HG03108 (cell line): ENCODE data around the gene TBC1D20.
"Not testable (repeated sequence)": the region's sequence is repeated elsewhere in the genome, so short reads cannot be mapped to it uniquely, and the experiment has no call there.

Experiments used
- ATAC-seq: cut with Tn5 transposase; IDR thresholded peaks from one replicate; pipeline ENCODE4 v1.9.1; 2021; ENCODE audit warnings: moderate library complexity; ENCODE audit not compliant: unreplicated experiment

Gene TBC1D20

GRCh38 chr20:402898-403581, 59.3 kb downstream of the TBC1D20 start:
- no peak for ATAC-seq

- ATAC-seq: no peak
Measured at GRCh38 chr20:402496-402885, 59.8 kb downstream of the TBC1D20 start.

DNA sequence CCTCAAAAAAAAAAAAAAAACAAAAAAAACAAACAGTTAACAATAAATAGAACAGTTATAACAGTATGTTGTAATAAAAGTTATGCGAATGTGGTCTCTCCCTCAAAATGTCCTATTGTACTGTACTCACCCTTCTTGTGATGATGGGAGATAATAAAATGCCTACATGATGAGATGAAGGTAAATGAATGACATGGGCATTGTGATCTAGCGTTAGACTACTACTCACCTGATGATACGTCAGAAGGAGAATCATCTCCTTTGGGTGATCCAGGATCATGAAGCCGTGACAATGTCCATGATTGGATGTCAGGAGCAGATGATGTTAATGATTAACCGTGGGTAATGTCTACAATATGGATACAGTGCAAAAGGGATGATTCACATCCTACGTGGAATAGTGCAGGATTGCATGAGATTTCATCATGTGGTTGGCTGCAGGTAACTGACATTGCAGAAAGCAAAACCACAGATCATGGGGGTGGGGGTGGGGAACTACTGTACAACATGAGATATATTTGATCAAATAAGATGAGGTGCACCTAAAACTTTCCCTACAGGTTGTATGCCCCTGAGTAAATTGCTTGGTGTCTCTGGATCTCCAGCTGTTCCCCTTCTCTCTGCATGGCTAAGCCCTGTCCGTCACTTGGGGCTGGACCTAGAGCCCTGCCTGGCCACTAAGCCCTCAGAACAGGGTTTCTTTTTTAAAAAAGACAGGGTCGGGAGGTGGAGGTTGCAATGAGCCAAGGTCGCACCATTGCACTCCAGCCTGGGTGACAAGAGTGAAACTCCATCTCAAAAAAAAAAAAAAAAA, 60.4 kb downstream of the TBC1D20 start:
- ATAC-seq: no peak

GRCh38 chr20:400454-401275, 61.7 kb downstream of the TBC1D20 start:
- ATAC-seq: no peak

- ATAC-seq: no peak
Measured at GRCh38 chr20:400128-400453, 62.2 kb downstream of the TBC1D20 start.

DNA sequence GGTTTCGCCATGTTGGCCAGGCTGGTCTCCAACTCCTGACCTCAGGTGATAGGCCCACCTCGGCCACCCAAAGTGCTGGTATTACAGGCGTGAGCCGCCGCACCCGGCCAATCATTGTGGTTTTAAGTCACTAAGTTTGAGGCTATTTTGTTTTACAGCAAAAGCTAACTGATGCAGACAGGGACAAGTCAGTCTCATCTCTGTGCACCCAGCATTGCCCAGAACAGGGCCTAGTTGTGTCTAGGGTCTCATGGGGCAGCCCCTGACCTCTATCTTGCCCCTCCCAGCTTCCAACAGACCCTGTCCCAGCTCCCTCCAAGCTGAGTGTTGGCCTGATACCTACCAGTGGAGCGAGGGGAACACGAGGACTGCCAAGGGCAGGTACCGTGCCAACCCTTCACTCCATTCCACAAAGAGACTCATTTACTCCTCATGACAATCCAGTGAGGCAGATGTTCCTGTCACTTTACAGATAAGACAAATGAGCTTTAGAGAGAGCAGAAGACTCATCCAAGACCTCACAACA, 63.1 kb downstream of the TBC1D20 start:
- ATAC-seq: no peak

DNA sequence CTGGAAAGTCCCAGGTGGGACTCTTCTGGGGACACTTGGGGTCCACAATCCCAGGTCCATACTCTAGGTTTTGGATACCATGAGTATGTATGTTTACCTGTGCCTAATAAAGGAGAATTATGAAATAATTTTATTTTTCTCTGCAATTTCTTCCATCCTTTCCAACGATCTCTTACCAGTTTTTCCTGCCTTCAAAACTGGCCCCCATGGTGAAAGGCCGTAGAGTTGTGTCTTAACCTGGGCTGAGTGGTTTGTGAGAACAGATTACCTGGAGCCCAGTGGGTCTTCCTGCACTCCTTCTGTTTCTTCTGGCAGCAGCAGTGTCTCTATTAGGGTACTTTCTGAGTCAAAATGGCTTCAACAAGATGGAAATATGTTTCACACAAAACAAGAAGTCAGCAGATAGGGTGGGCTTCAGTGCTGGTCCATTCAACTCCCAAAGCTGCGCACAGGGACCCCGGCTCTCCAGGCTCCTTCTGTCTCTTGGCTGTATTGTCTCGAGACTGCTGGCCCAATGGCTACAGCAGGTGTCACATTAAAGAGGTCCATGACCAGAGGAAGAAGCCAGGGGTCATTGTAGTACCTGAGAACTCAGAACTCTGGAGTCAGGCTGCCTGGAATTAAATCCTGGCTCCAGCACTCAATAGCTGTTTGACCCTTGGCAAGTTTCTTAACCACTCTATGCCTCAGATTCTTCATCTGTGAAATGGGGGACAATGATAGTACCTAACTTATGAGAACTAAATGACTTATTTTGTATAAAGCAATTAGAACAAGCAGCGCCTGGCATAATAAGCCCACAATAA, 64.7 kb downstream of the TBC1D20 start:
- ATAC-seq: no peak

DNA sequence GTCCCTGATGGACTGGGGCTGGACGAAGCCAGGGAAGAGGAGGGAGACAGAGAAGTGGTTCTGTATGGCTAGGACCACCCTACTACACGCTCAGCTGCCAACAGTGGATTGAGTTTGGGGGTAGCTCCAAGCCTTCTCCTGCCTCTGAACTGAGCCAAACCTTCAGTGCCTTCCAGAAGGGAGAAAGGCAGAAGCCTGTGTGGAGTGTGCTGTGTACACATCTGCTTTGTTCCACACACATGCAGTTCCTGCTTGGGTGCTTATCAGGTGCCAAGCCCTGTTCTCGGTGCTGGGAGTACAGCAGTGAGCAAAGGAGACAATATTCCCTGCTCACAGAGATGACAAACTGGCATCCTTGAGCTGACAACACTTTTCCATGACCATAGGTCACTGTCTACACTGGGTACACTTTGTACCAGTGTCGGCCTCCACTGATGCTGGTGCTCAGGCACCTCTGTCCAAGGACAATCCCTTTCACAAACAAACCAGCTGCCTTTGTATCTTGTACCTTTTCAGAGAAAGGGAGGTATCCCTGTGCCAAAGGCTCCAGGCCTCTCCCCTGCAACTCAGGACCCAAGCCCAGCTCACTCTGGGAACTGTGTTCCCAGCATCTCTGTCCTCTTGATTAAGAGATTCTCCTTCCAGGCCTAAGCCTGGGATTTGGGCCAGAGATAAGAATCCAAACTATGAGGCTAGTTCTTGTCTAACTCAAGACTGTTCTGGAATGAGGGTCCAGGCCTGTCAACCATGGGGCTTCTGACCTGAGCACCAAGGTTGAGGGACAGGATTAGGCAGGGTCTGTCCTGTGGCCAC, 65.5 kb downstream of the TBC1D20 start:
- no peak for ATAC-seq

GRCh38 chr20:396252-396618, 66.1 kb downstream of the TBC1D20 start:
- ATAC-seq: no peak

DNA sequence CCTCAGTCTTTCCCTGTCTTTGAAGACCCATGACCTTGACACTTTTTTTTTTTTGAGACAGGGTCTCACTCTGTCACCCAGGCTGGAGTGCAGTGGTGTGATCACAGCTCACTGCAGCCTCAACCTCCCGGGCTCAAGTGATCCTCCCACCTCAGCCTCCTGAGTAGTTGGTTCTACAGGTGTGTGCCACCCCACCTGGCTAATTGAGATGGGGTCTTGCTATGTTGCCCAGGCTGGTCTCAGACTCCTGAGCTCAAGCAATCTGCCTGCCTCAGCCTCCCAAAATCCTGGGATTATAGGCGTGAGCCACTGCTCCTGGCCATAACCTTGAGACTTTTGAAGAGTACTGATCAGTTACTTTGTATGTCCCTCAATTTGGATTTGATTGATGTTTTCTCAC, 69.0 kb downstream of the TBC1D20 start:
- not testable (repeated sequence) for ATAC-seq

GRCh38 chr20:391041-391711, 71.2 kb downstream of the TBC1D20 start:
- no peak for ATAC-seq

GRCh38 chr20:389220-389619, 73.1 kb downstream of the TBC1D20 start:
- no peak for ATAC-seq

- ATAC-seq: no peak
Measured at GRCh38 chr20:388034-388994, 74.0 kb downstream of the TBC1D20 start.

GRCh38 chr20:387520-387919, 74.8 kb downstream of the TBC1D20 start:
- no peak for ATAC-seq

- ATAC-seq: not testable (repeated sequence)
Measured at GRCh38 chr20:386634-387033, 75.7 kb downstream of the TBC1D20 start.
